Stimulated activated CD4-positive, alpha-beta T cell treated with anti-CD3 and anti-CD28 coated beads, Interleukin-2, amount 100 ng/mL, for 4 hours (primary cell): ENCODE measurements around the gene DUSP21.
"Not testable (repeated sequence)": the region's sequence is repeated elsewhere in the genome, so short reads cannot be mapped to it uniquely, and the experiment has no call there.

ENCODE experiments used
- DNase-seq: peaks from one replicate; pipeline ENCODE4 v3.0.0-alpha.2; 2020; ENCODE audit warnings: low read depth

Gene DUSP21

GRCh38 chrX:44876086-44876485, 32.3 kb downstream of the DUSP21 start:
- DNase-seq, result no peak

- no peak for DNase-seq
Measured at GRCh38 chrX:44876767-44877166, 32.9 kb downstream of the DUSP21 start.

GRCh38 chrX:44878780-44879179, 35.0 kb downstream of the DUSP21 start:
- no peak for DNase-seq

GRCh38 chrX:44881549-44881948, 37.7 kb downstream of the DUSP21 start:
- no peak for DNase-seq

- DNase-seq, result no peak
Measured at GRCh38 chrX:44882635-44883034, 38.8 kb downstream of the DUSP21 start.

GRCh38 chrX:44884944-44885343, 41.1 kb downstream of the DUSP21 start:
- no peak for DNase-seq

- DNase-seq, result no peak
Measured at GRCh38 chrX:44889824-44890223, 46.0 kb downstream of the DUSP21 start.

GRCh38 chrX:44890247-44890646, 46.4 kb downstream of the DUSP21 start:
- DNase-seq, result no peak

- DNase-seq, result not testable (repeated sequence)
Measured at GRCh38 chrX:44890687-44891086, 46.9 kb downstream of the DUSP21 start.

- DNase-seq, result no peak
Measured at GRCh38 chrX:44891642-44892041, 47.8 kb downstream of the DUSP21 start.
